HG02678 (cell line): ENCODE data around the gene FAM163B.

Experiments used
- ATAC-seq: cut with Tn5 transposase; IDR thresholded peaks from one replicate; pipeline ENCODE4 v1.9.1; 2021; ENCODE audit warnings: mild to moderate bottlenecking, moderate library complexity; ENCODE audit not compliant: unreplicated experiment

The FAM163B gene

DNA sequence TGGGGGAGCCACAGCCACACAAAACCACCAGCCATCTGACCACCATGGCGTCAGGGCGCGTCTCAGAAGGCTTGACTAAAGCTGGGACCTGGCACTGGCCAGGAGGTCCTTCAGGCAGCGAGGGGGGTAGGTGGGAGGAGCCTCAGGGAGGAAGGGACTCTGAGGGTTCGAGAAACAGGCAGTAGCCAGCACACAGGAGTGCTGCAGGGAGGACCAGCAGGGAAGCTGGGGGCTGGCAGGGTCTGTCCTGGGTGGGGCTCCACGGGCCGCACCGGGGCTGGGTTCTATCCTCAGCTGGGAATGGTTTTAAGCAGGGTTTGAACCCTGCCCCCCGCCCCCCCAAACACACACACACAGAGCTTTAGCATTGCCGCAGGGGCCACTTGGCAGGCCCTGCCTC lies 7.4 kb downstream of the FAM163B start:
- ATAC-seq, result no peak

DNA sequence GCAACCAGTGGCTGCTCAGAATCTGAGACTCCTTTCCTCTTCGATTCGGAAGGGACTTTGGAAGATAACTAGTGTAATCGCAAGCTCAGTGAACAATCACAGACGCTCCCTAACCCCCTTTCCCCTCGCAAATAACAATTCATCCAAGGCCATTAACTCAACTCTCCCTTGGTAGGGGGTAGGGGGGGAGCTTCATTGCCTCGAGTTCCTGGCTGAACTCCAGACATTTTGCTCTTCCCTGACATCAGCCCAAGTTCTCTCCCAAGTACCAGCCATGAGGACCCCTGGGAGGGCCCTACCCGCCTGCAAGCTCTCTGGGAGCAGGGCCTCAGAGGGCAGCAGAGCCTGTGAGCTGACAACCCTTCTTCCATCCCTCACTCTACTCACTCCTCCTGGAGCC lies 8.4 kb downstream of the FAM163B start:
- ATAC-seq, result no peak

DNA sequence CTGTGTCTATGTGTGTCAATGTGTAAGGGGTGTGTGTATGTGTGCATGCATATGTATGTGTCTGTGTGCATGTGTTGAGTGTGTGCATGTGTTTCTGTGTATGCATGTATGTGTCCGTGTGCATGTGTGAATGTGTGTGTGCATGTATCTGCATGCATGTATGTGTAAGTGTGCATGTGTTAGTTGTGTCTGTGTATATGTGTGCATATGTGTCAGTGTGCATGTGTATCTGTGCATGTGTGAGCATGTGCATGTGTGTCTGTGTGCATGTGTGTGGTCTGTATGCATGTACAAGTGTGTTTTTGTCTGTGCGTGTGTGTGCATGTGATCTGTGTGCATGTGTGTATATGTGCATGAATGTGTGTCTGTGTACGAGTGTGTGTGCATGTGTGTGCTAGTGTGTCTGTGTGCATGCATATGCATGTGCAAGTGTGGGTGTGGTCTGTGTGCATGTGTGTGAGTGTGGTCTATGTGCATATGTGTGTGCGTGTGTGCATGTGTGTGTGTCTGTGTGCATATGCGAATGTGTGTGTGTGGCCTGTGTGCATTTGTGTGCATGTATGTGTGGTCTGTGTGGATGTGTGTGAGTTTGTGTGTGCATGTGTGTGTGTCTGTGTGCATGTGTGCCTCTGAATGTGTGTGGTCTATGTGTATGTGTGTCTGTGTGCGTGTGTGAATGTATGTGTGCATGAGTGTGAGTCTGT lies 9.6 kb downstream of the FAM163B start:
- ATAC-seq, result no peak

DNA sequence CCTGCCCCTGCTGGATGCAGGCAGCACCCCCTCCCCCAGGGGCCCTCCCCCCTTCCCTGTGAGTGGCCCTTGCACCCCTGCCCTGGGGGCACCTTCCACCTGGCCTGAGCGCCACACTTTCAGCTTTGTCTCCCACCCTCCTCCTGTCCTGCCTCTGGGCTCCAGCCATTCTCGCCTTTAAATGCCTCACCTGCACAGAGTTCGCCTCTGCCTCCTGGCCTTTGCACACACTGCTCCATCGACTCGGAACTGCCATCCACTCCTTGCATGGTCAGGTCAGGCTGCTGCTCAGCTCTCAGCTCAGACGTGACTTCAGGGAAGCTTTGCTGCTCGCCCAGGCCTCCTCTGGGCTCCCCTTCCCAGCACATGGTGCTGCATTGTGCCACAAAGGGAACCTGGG lies 10.2 kb downstream of the FAM163B start:
- no peak for ATAC-seq

DNA sequence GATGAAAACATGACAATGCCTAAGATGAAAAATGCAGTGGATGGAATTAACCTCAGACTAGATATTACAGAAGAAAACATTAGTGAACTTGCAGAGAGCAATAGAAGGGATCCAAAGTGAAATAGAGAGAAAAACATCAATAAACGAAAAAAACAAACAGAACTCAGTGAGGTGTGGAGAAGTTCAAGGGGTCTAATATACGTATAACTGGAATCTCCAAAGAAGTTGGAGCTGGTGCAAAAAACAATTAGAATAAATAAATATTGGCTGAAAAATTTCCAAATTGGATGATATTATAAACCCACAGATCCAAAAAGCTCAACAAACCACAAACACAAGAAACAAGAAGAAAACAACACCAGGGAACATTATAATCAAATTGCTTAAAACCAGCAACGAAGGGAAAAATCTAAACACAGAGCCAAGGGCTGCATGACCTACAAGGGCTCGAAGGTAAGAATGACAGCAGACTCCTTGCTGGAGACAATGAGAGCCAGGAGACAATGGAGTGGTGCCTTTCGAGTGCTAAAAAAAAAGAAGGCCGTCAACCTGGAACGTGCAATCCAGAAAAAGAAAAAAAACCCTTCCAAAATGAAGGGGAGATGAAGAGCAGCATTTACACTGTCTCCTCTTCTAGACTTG lies 11.8 kb downstream of the FAM163B start:
- no peak for ATAC-seq

DNA sequence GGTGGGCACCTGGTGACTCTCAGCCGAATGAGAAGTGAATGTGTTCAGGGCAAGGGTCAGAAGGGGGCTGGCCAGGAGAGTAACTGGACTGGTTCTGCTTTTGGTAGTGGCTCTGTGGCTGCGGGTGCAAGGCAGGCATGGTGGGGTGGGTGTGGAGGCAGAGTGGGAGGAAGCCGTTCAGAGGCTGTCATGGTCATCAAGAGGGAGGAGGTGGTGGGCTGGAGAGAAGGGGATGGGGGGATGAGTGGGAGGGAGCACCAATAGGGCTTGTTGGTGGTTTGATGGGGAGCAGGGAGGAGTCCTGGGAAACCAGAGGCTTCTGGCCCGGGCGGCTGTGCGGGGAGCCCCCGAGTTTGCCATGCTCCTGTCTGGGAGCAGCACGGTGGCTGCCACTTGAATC lies 13.3 kb downstream of the FAM163B start:
- no peak for ATAC-seq

DNA sequence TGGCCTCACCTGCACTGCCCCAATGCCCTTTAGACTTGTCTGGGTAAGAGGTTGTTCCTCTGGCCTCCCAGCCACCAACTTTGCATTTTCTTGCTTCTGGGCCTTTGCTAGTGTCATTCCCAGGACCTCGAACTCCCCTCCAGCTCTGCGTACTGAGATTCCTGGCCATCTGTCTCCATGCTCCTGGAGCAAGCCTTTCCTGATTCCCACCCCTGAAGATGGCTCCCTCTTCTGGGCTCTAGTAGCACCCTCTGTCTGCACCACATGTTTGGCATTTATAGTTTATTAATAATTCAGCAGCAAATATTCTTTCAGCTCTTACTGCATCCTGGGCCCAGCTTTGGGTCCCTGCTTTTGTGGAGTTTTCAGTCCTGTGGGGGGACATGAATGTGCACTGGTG lies 14.9 kb downstream of the FAM163B start:
- no peak for ATAC-seq

DNA sequence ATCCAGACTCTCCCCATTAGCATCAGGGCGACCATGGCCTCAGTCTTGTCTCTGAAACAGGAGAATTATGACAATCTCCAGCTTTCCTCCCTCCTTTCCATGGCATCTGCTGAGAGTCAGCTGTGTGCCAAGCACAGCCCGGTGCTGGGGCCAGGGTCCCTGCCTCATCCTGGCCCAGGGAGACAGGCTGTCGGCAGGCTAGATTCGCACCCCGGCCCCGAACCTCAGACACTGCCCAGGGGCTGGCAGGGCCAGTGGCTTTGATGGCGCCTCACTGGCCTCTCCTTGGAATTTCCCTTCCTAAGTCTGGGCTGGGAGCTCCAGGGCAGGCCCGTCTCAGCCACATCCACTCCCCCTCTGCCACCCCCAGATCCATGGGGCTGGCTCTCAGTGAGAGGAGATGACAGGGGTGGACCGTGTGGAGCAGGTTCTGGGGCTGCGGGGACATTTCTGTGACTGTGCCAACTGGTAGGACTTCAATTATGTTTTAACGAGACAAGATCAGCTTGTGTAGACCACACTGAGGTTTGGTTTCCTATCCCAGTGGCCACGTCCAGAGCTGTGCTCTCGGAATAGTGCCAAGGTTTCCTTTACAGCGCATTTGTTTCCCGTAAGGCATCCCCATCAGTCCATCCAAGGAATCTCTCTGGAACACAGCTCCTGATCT lies 15.5 kb downstream of the FAM163B start:
- no peak for ATAC-seq

DNA sequence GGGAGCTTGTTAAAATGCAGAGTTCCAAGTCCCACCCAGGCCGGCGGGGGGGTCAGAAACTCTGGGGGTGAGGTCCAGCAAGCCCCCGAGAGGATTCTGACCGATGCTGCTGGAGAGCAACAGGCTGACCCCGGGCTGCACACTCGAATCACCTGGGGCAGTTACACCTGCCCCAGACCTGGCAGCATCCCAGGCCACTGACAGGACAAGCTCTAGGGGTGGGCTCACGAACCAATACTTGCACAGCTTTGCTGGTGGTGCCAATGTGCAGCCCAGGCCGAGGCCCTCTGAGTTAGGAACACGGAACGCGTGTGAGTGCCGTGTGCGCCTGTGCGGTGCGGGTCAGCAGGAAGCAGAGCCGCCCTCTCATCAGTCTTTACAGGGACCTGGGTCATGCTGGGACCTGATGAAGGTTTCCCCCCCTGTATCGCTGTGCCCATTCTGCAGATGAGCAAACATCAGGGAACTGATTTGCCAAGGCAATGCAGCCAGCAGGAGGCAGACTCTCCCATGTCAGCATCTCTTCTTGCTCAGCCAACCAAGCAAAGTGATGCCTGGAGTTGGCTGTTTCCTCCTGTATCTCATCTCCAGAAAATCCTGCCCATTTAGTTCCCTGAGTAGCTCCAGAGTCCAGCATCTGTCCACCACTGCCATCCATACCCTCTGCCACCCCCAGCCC lies 16.3 kb downstream of the FAM163B start:
- ATAC-seq, result no peak

DNA sequence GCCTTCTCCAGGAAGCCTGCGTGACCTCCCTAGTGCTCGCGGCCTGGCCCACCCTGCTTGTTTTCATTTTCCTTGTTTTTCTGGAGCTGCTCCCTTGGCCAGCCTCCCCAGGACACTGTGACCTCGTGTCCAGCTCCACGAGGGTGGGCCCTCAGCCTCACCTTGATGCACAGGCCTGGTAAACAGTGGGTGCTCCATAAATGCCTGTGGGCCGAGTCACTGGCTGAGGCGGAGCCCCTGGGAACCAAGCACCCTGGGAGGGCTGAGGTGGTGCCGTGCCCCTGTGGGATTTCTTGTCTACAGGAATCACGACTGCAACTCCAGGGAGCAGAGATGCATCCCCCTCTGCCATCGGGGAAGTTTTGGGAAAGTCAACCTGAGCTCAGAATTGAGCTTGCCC lies 17.2 kb downstream of the FAM163B start:
- ATAC-seq, result no peak

DNA sequence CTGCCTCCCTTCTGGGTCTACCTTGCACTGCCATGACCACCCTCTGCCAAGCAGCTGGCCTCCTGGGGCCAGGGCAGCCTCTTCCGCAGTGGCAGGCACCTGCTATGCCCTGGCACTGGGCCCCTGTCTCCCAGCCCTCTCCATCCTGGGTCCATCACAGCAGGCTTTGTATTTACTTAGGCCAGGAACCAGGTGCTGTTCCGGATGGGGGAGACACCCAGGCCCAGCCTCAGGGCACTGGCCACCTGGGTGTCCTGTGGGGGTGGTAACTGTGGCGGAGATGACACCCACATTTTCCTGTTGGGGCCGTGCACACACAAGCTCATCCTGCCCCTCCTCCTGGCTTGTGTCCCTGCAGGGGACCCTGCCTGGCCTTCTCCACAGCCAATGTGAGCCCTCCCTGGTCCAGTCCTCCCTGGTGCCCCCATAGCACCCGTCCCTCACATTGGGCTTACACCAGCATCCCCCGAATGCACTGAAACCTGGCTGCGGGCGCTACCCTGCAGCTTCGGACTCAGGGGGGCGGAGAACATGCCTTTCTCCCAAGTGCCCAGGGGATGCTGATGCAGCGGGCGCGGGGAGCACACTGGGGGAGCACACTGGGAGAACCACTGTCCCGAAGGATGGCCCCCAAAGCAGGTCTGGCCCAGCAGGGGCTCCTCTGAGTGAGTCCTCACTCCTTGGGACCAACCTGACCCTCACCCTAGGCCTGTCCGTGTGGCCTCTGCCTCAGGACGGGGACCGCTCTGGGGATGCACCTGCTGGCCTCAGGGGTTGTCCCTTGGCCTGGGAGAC lies 17.9 kb downstream of the FAM163B start:
- ATAC-seq, result no peak

DNA sequence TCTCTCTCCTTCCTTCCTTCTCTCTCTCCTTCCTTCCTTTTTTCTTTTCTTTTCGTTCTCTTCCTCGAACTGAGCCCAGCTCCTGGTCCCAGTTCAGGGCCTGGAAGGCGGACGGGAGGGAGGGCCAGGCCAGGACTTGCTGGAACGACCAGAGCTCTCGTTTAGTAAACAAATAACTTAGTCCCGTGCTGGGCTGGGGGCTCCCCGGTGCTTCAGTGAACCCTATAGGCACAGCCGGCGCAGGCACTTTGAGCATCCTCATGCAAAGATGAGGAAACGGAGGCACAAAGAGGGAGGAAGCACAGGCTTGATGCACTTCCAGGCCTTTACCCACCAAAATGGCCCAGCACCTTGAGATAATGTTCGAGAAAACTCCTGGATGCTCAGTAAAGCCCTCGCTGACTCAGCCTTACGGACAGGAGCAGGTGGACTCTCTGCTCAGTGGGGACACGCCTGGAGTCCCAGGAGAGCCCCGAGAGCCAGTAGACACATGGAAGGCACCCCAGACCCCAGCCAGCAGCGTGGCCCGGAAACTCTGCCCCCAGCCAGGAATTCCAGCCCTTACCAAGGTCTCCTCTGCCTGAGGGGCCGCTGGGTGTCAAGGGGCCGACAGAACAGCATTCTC lies 18.8 kb downstream of the FAM163B start:
- no peak for ATAC-seq

DNA sequence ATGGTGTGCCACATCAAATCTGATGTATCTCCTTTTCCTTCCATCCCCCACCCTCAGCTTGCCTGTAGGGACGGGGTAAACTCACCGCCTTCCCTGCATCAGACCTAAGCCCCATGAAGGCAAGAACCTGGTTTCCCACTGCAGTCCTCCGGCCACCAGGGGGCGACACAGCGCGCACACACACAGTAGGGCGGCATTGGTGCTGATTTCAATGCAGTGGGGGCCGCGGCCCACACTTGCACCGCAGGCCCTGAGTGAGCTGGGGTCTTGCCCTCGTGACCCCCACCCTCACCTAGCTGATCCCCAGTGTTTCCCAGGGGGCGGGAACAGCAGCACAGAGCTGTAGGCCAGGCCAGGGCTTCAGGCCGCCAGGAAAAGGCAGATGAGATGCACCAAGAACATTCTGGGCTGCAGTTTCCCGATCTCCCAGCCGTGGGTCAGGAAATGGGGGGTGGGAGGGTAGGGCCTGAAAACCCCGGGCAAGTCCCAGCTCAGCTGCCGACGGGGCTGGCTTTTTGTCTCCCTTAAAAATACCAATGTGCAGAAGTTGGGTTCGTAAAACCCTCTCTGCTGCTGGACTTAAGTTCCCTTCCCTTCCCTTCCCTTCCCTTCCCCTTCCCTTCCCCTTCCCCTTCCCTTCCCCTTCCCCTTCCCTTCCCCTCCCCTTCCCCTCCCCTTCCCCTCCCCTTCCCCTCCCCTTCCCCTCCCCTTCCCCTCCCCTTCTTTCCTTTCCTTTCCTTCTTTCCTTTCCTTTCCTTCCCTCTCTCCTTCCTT lies 19.5 kb downstream of the FAM163B start:
- ATAC-seq, result no peak

DNA sequence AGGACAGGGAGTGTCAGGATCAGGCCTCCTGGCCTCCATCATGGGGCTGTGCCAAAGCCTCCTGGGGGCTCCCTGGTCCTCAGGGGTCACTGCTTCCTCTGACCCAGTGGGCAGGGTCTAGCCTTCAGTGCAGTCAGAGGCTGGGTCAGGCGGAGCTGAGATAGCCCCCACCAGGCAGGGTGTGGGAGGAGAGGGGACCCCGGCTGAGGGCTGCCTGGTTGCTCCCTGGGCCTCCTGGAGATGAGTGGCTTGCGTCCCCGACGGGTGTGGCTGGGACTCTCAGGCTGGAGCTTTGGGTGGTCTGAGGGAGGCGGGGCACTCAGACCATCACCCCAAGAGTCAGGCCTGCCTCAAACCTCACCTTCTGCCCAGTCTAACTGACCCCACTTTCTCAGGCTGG lies 21.7 kb downstream of the FAM163B start:
- no peak for ATAC-seq

DNA sequence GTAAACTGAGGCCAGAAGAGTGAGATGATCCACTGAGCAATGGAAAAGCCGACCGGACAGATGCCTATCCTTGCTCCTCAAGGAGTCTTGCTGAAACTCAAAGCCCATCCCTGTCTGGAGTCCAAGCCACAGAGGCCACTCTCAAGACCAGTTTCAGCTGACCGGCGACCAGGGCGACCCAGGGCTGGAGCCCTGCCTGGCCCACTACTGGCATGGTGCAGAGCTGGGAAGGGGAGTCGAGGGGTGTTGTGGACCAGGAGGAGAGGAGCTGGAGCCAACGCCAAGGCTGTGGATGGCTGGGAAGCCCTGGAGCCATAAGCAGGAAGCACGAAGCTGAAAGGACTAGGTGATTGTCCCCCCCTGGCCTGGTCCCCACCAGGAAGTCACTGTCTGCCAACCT lies 22.1 kb downstream of the FAM163B start:
- ATAC-seq, result no peak

DNA sequence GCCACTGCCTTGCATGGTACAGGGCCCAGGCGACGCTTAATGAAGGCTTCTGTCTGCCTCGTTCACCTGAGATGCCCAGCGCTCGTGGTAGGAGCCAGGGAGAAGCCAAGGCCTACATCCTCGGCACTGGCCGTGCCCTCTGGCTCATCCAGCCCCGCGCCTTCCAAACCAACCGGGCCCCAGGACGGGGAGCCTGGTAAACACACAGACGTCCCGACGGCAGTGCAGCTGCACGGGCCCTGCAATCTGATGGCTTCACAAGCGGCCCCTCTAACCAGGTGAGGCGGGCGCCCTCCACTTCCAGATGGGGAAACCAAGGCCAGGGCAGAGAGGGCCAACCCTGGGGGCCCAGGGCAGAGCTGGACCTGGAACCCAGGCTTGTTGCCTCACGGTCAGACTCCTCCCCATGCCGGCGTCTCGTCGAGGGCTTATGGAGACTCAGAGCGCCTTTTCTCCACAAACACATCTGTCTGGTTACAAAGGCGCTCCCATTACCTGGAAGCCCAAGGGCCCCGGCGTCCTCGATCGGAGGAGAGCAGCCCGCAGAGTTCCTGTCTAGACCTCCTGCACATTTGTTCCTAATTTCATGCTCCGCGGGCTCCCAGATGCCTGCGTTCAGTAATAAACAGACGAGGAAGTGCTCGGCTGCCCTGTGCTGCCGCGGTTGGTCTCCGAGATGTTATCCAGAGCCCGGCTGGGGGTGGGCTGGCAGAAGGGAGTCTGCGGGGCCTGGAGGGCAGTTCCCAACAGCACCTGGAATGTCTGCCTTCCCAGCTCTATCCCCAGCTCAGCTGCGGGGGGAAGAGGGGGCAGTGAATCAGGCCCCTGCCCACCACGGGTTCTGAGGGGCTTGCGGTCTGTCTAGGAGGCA lies 23.5 kb downstream of the FAM163B start:
- ATAC-seq, result no peak

DNA sequence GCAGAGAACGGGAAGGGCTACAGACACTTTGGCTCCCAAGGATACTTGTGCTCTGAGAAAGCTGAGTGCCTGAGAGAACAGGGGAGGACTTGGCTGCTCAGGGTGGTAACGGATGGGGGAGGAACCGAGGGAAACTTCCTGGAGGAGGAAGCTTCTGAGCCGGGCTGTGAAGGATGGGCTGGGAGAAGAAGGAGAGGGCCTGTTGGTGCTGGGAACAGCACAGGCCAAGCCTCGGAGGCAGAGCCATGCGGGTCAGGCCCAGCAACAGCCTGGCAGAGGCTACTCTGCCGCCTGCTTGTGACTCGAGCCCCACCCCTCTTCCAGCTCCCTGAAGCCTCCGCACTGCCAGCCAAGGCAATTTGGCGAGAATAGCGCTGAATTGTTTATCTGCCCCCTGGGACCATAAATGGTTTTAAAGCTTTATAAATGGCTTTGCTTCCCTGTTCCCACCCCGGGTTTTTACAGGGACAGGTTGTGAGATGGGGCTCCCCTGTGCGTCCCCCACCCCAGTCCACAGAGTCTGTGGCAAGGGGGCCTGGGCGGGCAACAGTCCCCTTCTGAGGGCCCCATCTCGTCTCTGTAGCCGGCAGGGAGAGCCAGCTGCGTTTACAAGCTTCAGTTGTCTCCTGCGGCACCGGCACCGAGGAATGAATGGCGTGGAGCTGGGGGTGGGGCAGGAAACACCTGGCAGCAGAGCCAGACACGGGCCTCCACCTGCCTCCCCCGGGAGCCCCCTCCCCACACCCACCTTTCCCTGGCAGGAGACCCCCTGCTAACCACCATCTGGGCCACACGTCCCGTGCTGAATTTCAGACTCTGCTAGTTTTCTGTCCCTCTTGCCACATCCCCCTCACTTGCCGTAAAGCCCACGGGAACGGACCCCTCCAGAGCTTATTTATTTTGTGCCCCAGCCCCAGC lies 24.4 kb downstream of the FAM163B start:
- ATAC-seq, result no peak

DNA sequence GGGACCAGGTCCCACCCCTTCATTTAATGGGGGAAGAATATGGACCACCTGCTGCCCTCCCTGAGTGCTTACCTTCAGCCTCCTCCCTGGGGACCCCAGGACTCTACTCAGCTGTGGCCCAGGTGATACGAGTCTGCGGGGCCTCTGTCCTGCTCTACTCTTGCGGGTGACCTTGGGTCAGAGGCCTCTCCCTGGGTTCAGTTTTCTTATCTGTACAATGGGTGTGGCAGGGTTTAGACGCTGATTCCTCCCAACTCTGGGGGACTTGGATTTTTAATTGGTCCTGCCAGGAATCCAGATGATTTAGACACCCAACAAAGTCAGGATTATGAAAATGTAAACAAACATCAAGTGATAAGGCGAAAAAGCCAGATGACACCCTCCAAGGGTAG lies 25.0 kb downstream of the FAM163B start:
- ATAC-seq, result no peak
